H9 (cell line): ENCODE data around the gene ELF2. TPM values are rescaled to one million over a fixed set of nuclear protein-coding genes. Genes with fewer than 3 reads are reported as not detected.

Source experiments
- DNase-seq: peaks from one replicate; pipeline ENCODE4 v3.0.0-alpha.2; 2017
- H2AFZ ChIP-seq: one replicate; pipeline ENCODE4 v1.6.1; 2013; ENCODE audit warnings: mild to moderate bottlenecking, low read length, control low read depth, moderate library complexity
- H2AK5ac ChIP-seq: 2 replicates; pipeline ENCODE4 v1.6.1; 2013; ENCODE audit warnings: low read length, control low read depth, mixed read lengths; ENCODE audit not compliant: insufficient read length
- H2BK120ac ChIP-seq: one replicate; pipeline ENCODE4 v1.6.1; 2013; ENCODE audit warnings: low read depth, mild to moderate bottlenecking, low read length, control low read depth, inconsistent platforms; ENCODE audit not compliant: poor library complexity, severe bottlenecking
- H2BK12ac ChIP-seq: 2 replicates; pipeline ENCODE4 v1.6.1; 2013; ENCODE audit warnings: low read length, control low read depth, mixed read lengths, low read depth; ENCODE audit not compliant: insufficient read length
- H2BK15ac ChIP-seq: 2 replicates; pipeline ENCODE4 v1.6.1; 2013; ENCODE audit warnings: low read depth, low read length, control low read depth
- H2BK20ac ChIP-seq: one replicate; pipeline ENCODE4 v1.6.1; 2013; ENCODE audit warnings: low read depth, mild to moderate bottlenecking, low read length, control low read depth, inconsistent platforms; ENCODE audit not compliant: poor library complexity, severe bottlenecking
- H2BK5ac ChIP-seq: 2 replicates; pipeline ENCODE4 v1.6.1; 2013; ENCODE audit warnings: low read length, control low read depth, mixed read lengths; ENCODE audit not compliant: insufficient read length
- H3K14ac ChIP-seq: 2 replicates; pipeline ENCODE4 v1.6.1; 2013; ENCODE audit warnings: low read length, control low read depth; ENCODE audit not compliant: insufficient read depth
- H3K18ac ChIP-seq: 2 replicates; pipeline ENCODE4 v1.6.1; 2013; ENCODE audit warnings: low read depth, mild to moderate bottlenecking, mixed read lengths, low read length, control low read depth; ENCODE audit not compliant: insufficient read length
- H3K23ac ChIP-seq: 2 replicates; pipeline ENCODE4 v1.6.1; 2013; ENCODE audit warnings: low read length, control low read depth, mixed read lengths, low read depth; ENCODE audit not compliant: insufficient read length
- H3K23me2 ChIP-seq: 2 replicates; pipeline ENCODE4 v1.6.1; 2013; ENCODE audit warnings: low read depth, mild to moderate bottlenecking, mixed read lengths, low read length, control low read depth; ENCODE audit not compliant: insufficient read length, poor library complexity, severe bottlenecking
- H3K27ac ChIP-seq: 2 replicates; pipeline ENCODE4 v1.5.1; 2013; ENCODE audit warnings: low read length, control low read depth, mixed read lengths, low read depth; ENCODE audit not compliant: insufficient read length
- H3K27me3 ChIP-seq: 2 replicates; pipeline ENCODE4 v1.6.1; 2013; ENCODE audit warnings: low read length, control low read depth, inconsistent platforms; ENCODE audit not compliant: insufficient read depth
- H3K4ac ChIP-seq: 2 replicates; pipeline ENCODE4 v1.6.1; 2013; ENCODE audit warnings: low read depth, mild to moderate bottlenecking, control low read depth, inconsistent platforms, low read length, moderate library complexity
- H3K4me1 ChIP-seq: 2 replicates; pipeline ENCODE4 v1.6.1; 2013; ENCODE audit warnings: low read length, control low read depth, inconsistent platforms; ENCODE audit not compliant: insufficient read depth
- H3K4me2 ChIP-seq: 2 replicates; pipeline ENCODE4 v1.6.1; 2013; ENCODE audit warnings: low read length, control low read depth, mixed read lengths; ENCODE audit not compliant: insufficient read length, insufficient read depth
- H3K56ac ChIP-seq: 2 replicates; pipeline ENCODE4 v1.6.1; 2013; ENCODE audit warnings: low read depth, mild to moderate bottlenecking, mixed read lengths, low read length, control low read depth; ENCODE audit not compliant: insufficient read length
- H3K79me1 ChIP-seq: 2 replicates; pipeline ENCODE4 v1.6.1; 2013; ENCODE audit warnings: low read depth, mild to moderate bottlenecking, moderate library complexity, low read length, control low read depth, inconsistent platforms; ENCODE audit not compliant: insufficient read depth, poor library complexity, severe bottlenecking
- H3K79me2 ChIP-seq: 2 replicates; pipeline ENCODE4 v1.6.1; 2013; ENCODE audit warnings: low read length, control low read depth, inconsistent platforms; ENCODE audit not compliant: insufficient read depth
- H3K9ac ChIP-seq: 2 replicates; pipeline ENCODE4 v1.6.1; 2013; ENCODE audit warnings: low read length, control low read depth, mixed read lengths; ENCODE audit not compliant: insufficient read length; ENCODE audit errors: extremely low read depth
- H3K9me3 ChIP-seq: one replicate; pipeline ENCODE4 v1.6.1; 2013; ENCODE audit warnings: low read depth, low read length, inconsistent platforms; ENCODE audit not compliant: control insufficient read depth
- H3T11ph ChIP-seq: one replicate; pipeline ENCODE4 v1.6.1; 2013; ENCODE audit warnings: mild to moderate bottlenecking, low read length, control low read depth, inconsistent platforms
- H4K20me1 ChIP-seq: one replicate; pipeline ENCODE4 v1.6.1; 2013; ENCODE audit not compliant: control insufficient read depth, insufficient read length, insufficient read depth
- H4K5ac ChIP-seq: 2 replicates; pipeline ENCODE4 v1.6.1; 2013; ENCODE audit warnings: low read depth, mild to moderate bottlenecking, mixed read lengths, low read length, control low read depth; ENCODE audit not compliant: insufficient read length
- H4K8ac ChIP-seq: replicated peaks from 2 replicates; pipeline ENCODE4 v1.6.1; 2013; ENCODE audit warnings: low read length, control low read depth, mixed read lengths, low read depth; ENCODE audit not compliant: insufficient read length
- H4K91ac ChIP-seq: 2 replicates; pipeline ENCODE4 v1.6.1; 2013; ENCODE audit warnings: low read depth, mild to moderate bottlenecking, moderate library complexity, mixed read lengths, low read length, control low read depth; ENCODE audit not compliant: insufficient read length
- H3K27ac Mint-ChIP-seq, 3 experiments: 2 replicates in 2 of 3; 3 replicates in 1 of 3; pipeline ENCODE4 v1.8.0; 2020 to 2021; ENCODE audit warnings: mixed read lengths in 3 of 3, mild to moderate bottlenecking in 1 of 3, moderate library complexity in 1 of 3
- H3K27me3 Mint-ChIP-seq: 2 replicates; pipeline ENCODE4 v1.8.0; 2021; ENCODE audit warnings: low read depth, mild to moderate bottlenecking, moderate library complexity, mixed read lengths
- H3K36me3 Mint-ChIP-seq, 3 experiments: 2 replicates in 2 of 3; 3 replicates in 1 of 3; pipeline ENCODE4 v1.8.0; 2020 to 2021; ENCODE audit warnings: low read depth in 3 of 3, mixed read lengths in 3 of 3; ENCODE audit not compliant: insufficient read depth in 1 of 3
- H3K4me1 Mint-ChIP-seq, 2 experiments: 2 replicates each; pipeline ENCODE4 v1.8.0; 2020; ENCODE audit warnings: mixed read lengths in 2 of 2
- H3K4me3 Mint-ChIP-seq, 2 experiments: 2 replicates in 1 of 2; 3 replicates in 1 of 2; pipeline ENCODE4 v1.8.0; 2020 to 2021; ENCODE audit warnings: mild to moderate bottlenecking in 2 of 2, mixed read lengths in 2 of 2, moderate library complexity in 1 of 2
- H3K9me3 Mint-ChIP-seq, 2 experiments: 2 replicates in 1 of 2; 3 replicates in 1 of 2; pipeline ENCODE4 v1.8.0; 2020; ENCODE audit warnings: mild to moderate bottlenecking in 2 of 2, mixed read lengths in 2 of 2, moderate library complexity in 1 of 2
- WGBS: extraction: QIAGEN DNeasy Blood & Tissue Kit; methylation state at CpG from one replicate; pipeline ENCODE4 v1.1.7; 2013; ENCODE audit warnings: missing lambda C conversion rate, low lambda C conversion rate, mixed read lengths; ENCODE audit not compliant: insufficient read length; ENCODE audit errors: extremely low coverage; 5-methylcytosine and 5-hydroxymethylcytosine counted together
- total RNA-seq: library from RNA; stranded (reverse); gene quantifications from 2 replicates; pipeline ENCODE4 v1.2.1, GENCODE V29; 2021
- TF ChIP-seq, protein P1 (sequence below): fragments of 200-600 bp; sonication (generic); conservative IDR thresholded peaks from 3 replicates; pipeline ENCODE4 v1.8.0; 2021; ENCODE audit warnings: antibody characterized with exemption, mild to moderate bottlenecking

The ELF2 gene
- total RNA-seq, 1 experiment from 2014 or later = 49.6 TPM

GRCh38 chr4:139221687-139222086 lies 44.7 kb upstream of the ELF2 start:
- Histone ChIP-seq H3T11ph (no peak overlapping the region), H2AFZ (no peak overlapping the region), H4K5ac (no peak overlapping the region), H3K79me1 (no peaks in the 10 kb centered on the region), H4K8ac (no peak overlapping the region), H3K56ac (no peak overlapping the region), H2BK5ac (no peak overlapping the region), H3K9me3 (no peaks in the 10 kb centered on the region), H3K4me1 (no peaks in the 10 kb centered on the region), H2BK12ac (no peak overlapping the region), H3K14ac (no peak overlapping the region), H2BK15ac (no peak overlapping the region), H3K27ac (no peak overlapping the region), H3K4ac (no peak overlapping the region), H2BK20ac (no peak overlapping the region), H4K20me1 (no peaks in the 10 kb centered on the region), H2AK5ac (no peak overlapping the region), H2BK120ac (no peak overlapping the region), H3K4me2 (no peak overlapping the region), H3K27me3 (no peaks in the 10 kb centered on the region), H4K91ac (no peak overlapping the region), H3K23me2 (no peaks in the 10 kb centered on the region), H3K9ac (no peak overlapping the region), H3K79me2 (no peaks in the 10 kb centered on the region), H3K23ac (no peak overlapping the region), H3K18ac (no peak overlapping the region)
- no peaks in the 10 kb centered on the region; the same call in 1 of the 2 replicates for H3K27me3 Mint-ChIP-seq
- no CpG with 5 or more reads among the region's 5 CpGs for WGBS
- no peaks in the 10 kb centered on the region for H3K9me3 Mint-ChIP-seq
- no peak overlapping the region for H3K4me3 Mint-ChIP-seq
- no peak for DNase-seq
- TF ChIP-seq, protein P1, sequence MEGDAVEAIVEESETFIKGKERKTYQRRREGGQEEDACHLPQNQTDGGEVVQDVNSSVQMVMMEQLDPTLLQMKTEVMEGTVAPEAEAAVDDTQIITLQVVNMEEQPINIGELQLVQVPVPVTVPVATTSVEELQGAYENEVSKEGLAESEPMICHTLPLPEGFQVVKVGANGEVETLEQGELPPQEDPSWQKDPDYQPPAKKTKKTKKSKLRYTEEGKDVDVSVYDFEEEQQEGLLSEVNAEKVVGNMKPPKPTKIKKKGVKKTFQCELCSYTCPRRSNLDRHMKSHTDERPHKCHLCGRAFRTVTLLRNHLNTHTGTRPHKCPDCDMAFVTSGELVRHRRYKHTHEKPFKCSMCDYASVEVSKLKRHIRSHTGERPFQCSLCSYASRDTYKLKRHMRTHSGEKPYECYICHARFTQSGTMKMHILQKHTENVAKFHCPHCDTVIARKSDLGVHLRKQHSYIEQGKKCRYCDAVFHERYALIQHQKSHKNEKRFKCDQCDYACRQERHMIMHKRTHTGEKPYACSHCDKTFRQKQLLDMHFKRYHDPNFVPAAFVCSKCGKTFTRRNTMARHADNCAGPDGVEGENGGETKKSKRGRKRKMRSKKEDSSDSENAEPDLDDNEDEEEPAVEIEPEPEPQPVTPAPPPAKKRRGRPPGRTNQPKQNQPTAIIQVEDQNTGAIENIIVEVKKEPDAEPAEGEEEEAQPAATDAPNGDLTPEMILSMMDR = no peak
- H3K4me1 Mint-ChIP-seq = no peaks in the 10 kb centered on the region
- no peak overlapping the region for H3K27ac Mint-ChIP-seq
- no peaks in the 10 kb centered on the region for H3K36me3 Mint-ChIP-seq
